ENCODE measurements around the gene ARHGAP26. TPM values are rescaled to one million over a fixed set of nuclear protein-coding genes. Genes with fewer than 3 reads are reported as not detected.

ARHGAP26 gene
- total and polyA plus RNA-seq, 2 of the 4 experiments (the other 2 are of a cell fraction), result 0.54 to 0.56 TPM

DNA sequence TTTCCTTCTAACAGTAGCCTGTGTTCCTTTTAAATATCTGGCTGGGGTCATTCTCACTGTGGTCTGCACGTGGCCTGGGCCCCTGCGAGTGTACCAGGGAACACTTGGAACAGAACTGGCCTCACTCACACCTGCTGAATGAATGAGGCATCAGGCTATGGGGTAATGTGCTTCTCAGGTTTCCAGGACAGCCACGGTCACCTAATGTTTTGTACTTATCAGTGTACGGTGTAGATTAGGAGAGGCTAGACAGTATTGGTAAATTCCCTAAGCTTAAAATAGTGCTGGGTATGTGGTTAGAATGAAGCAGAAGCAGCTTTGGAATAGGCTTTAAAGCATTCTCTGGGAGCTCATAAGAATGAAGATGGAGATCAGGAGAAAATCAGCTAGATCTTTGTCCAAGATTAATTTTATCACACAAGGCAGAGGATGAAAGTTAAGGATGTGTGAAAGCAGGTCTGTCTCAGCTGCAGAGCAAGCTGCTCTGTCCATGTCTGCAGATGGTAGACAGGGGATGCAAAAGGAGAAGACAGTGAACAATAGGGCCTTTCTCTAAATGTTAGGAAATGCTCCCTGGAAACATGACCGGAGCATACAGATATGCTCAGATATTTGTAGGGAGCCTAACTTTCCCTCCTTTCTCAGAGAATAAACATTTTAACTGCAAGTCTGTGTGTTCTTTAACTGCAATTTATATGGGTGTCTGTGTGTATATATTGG lies 365.8 kb downstream of the ARHGAP26 start:
- H2BK15ac ChIP-seq (ENCODE audit: low read depth, low read length), result no peak overlapping the region
- no peak overlapping the region for H3K27ac ChIP-seq (ENCODE audit: insufficient read depth, low read length)
- no peak overlapping the region for H3K23ac ChIP-seq (ENCODE audit: low read depth, low read length)
- H3K27me3 ChIP-seq (ENCODE audit: control insufficient read depth, insufficient read depth, low read length), result no peaks in the 10 kb centered on the region
- no peaks in the 10 kb centered on the region for H3K79me1 ChIP-seq (ENCODE audit: low read depth in 1 of 2, low read length in 2 of 2)
- ATAC-seq (ENCODE audit: low read depth) (no peak), DNase-seq (peak; percentile 17)
- no peaks in the 10 kb centered on the region for H3K36me3 ChIP-seq (ENCODE audit: control insufficient read depth, insufficient read depth, low read length)
- WGBS, 2 experiments (ENCODE audit: extremely low coverage in 2 of 2, insufficient read length in 1 of 2), result 83% methylated on average over 2 of the region's 5 CpGs; no CpG with 5 or more reads in 1 of the 2 experiments
- H3K56ac ChIP-seq (ENCODE audit: extremely low read depth, insufficient read depth, low read length), result no peak overlapping the region
- no peak overlapping the region for H3K4me3 ChIP-seq (ENCODE audit: insufficient read depth, low read depth, low read length)
- peaks cover 8% of the 10 kb centered on the region for H3K9me1 ChIP-seq (ENCODE audit: insufficient read depth, low read length)
- ChIA-PET POLR2A (ENCODE audit: unreplicated experiment) (no interaction called here), CTCF (no interaction called here)
- H3K18ac ChIP-seq (ENCODE audit: low read depth, low read length), result no peak overlapping the region
- H3K14ac ChIP-seq (replicated peaks; ENCODE audit: low read depth, low read length), result no peak overlapping the region
- no peak overlapping the region for H2BK120ac ChIP-seq (ENCODE audit: low read depth, low read length)
- in situ Hi-C loops (cut with MboI; ENCODE audit: low sequenced_read_pairs), result no loop called here
- H4K5ac ChIP-seq (ENCODE audit: low read depth, low read length), result no peak overlapping the region
- H2AK9ac ChIP-seq (replicated peaks; ENCODE audit: low read depth, low read length, poor library complexity), result no peak overlapping the region
- H3K4me1 ChIP-seq (ENCODE audit: control insufficient read depth, insufficient read depth, low read length), result peaks cover 4% of the 10 kb centered on the region; the same call in 1 of the 2 replicates
- no peak overlapping the region for H3K4me2 ChIP-seq (ENCODE audit: low read depth, low read length)
- TF ChIP-seq MXI1 (IDR thresholded peaks at IDR 0.05; ENCODE audit: borderline replicate concordance, low read depth, low read length), result no peak
- no peak for TF ChIP-seq POLR2A (IDR thresholded peaks at IDR 0.05; ENCODE audit: low read depth, low read length)
- no peak for TF ChIP-seq SMC3 (IDR thresholded peaks at IDR 0.05; ENCODE audit: low read depth, low read length)
- no peak for TF ChIP-seq BHLHE40 (IDR thresholded peaks at IDR 0.05; ENCODE audit: low read depth, low read length)
- no peak for TF ChIP-seq NFE2L2 (IDR thresholded peaks at IDR 0.05; ENCODE audit: low read depth, low read length)
- no peak for TF ChIP-seq CHD1 (IDR thresholded peaks at IDR 0.05; ENCODE audit: low read depth, low read length)
- no peak for TF ChIP-seq MAFK (IDR thresholded peaks at IDR 0.05; ENCODE audit: low read depth, low read length)
- no peak for TF ChIP-seq RFX5 (IDR thresholded peaks at IDR 0.05; ENCODE audit: low read depth, low read length)
- TF ChIP-seq, protein P1, sequence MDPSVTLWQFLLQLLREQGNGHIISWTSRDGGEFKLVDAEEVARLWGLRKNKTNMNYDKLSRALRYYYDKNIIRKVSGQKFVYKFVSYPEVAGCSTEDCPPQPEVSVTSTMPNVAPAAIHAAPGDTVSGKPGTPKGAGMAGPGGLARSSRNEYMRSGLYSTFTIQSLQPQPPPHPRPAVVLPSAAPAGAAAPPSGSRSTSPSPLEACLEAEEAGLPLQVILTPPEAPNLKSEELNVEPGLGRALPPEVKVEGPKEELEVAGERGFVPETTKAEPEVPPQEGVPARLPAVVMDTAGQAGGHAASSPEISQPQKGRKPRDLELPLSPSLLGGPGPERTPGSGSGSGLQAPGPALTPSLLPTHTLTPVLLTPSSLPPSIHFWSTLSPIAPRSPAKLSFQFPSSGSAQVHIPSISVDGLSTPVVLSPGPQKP (IDR thresholded peaks at IDR 0.05; ENCODE audit: borderline replicate concordance, low read depth, low read length), result no peak
- no peak for TF ChIP-seq FOS (IDR thresholded peaks at IDR 0.05; ENCODE audit: low read depth, low read length)
- TF ChIP-seq CEBPB (IDR thresholded peaks at IDR 0.05; ENCODE audit: low read depth, low read length), result no peak
- no peak for TF ChIP-seq RAD21 (IDR thresholded peaks at IDR 0.05; ENCODE audit: low read length)
- no peak for TF ChIP-seq RCOR1 (IDR thresholded peaks at IDR 0.05; ENCODE audit: insufficient replicate concordance, low read length)
- TF ChIP-seq, protein P2, sequence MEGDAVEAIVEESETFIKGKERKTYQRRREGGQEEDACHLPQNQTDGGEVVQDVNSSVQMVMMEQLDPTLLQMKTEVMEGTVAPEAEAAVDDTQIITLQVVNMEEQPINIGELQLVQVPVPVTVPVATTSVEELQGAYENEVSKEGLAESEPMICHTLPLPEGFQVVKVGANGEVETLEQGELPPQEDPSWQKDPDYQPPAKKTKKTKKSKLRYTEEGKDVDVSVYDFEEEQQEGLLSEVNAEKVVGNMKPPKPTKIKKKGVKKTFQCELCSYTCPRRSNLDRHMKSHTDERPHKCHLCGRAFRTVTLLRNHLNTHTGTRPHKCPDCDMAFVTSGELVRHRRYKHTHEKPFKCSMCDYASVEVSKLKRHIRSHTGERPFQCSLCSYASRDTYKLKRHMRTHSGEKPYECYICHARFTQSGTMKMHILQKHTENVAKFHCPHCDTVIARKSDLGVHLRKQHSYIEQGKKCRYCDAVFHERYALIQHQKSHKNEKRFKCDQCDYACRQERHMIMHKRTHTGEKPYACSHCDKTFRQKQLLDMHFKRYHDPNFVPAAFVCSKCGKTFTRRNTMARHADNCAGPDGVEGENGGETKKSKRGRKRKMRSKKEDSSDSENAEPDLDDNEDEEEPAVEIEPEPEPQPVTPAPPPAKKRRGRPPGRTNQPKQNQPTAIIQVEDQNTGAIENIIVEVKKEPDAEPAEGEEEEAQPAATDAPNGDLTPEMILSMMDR (conservative IDR thresholded peaks at IDR 0.05; ENCODE audit: low read depth, low read length), result no peak
- TF ChIP-seq, protein P3, sequence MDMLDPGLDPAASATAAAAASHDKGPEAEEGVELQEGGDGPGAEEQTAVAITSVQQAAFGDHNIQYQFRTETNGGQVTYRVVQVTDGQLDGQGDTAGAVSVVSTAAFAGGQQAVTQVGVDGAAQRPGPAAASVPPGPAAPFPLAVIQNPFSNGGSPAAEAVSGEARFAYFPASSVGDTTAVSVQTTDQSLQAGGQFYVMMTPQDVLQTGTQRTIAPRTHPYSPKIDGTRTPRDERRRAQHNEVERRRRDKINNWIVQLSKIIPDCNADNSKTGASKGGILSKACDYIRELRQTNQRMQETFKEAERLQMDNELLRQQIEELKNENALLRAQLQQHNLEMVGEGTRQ (IDR thresholded peaks at IDR 0.05; ENCODE audit: low read depth, low read length), result no peak
- no peak for TF ChIP-seq MAZ (IDR thresholded peaks at IDR 0.05; ENCODE audit: borderline replicate concordance, low read depth, low read length)
- dilution Hi-C loops (cut with HindIII; ENCODE audit: low sequenced_read_pairs, unreplicated experiment), result no loop called here
- no peak overlapping the region for H4K91ac ChIP-seq (ENCODE audit: insufficient read depth, low read depth, low read length)
- H4K8ac ChIP-seq (ENCODE audit: low read depth in 2 of 2, low read length in 2 of 2), result no peak overlapping the region
- no peak overlapping the region for H2AFZ ChIP-seq (replicated peaks; ENCODE audit: low read length, poor library complexity)
- H3K4ac ChIP-seq (ENCODE audit: low read depth, low read length), result no peak overlapping the region
- no peaks in the 10 kb centered on the region for H3K9me3 ChIP-seq (ENCODE audit: control insufficient read depth, insufficient read depth, low read length)
- no peak overlapping the region for H2BK5ac ChIP-seq (ENCODE audit: low read depth, low read length, poor library complexity, severe bottlenecking)
- no peak overlapping the region for H2AK5ac ChIP-seq (ENCODE audit: low read depth, low read length)
- H4K20me1 ChIP-seq (ENCODE audit: insufficient read depth, low read length), result no peaks in the 10 kb centered on the region
- no TSS peak for BruUV-seq (replicated peaks)
- H3K9ac ChIP-seq (ENCODE audit: low read depth, low read length), result no peak overlapping the region
- H2BK20ac ChIP-seq (ENCODE audit: low read depth, low read length), result no peak overlapping the region
- intact Hi-C loops (cut with micrococcal nuclease), result no loop called here
